GM23338 (cell line): ENCODE measurements around the gene FAM9C. TPM values are rescaled to one million over a fixed set of nuclear protein-coding genes. Genes with fewer than 3 reads are reported as not detected.

Experiments used
- ATAC-seq: fragments of 200-7000 bp; cut with Tn5 transposase; 3 replicates; pipeline ENCODE4 v1.9.1; 2020
- DNase-seq: peaks from one replicate; pipeline ENCODE4 v3.0.0-alpha.2; 2015; ENCODE audit warnings: low spot score
- H2AFZ ChIP-seq: fragments of 200-600 bp; sonication (generic); 2 replicates; pipeline ENCODE4 v1.8.0; 2016; ENCODE audit warnings: antibody characterized with exemption, mild to moderate bottlenecking, moderate library complexity
- H3F3A ChIP-seq: fragments of 200-600 bp; sonication (generic); replicated peaks from 2 replicates; pipeline ENCODE4 v1.8.0; 2017; ENCODE audit warnings: antibody characterized with exemption, mixed run types, low read depth
- H3K27ac ChIP-seq: fragments of 200-600 bp; sonication (generic); 2 replicates; pipeline ENCODE4 v1.6.1; 2016; ENCODE audit warnings: low read depth
- H3K27me3 ChIP-seq: fragments of 200-600 bp; sonication (generic); 2 replicates; pipeline ENCODE4 v1.8.0; 2016; ENCODE audit warnings: mild to moderate bottlenecking, mixed run types, moderate library complexity; ENCODE audit not compliant: insufficient read depth
- H3K36me3 ChIP-seq: fragments of 200-600 bp; sonication (generic); 2 replicates; pipeline ENCODE4 v1.8.0; 2016; ENCODE audit warnings: mild to moderate bottlenecking; ENCODE audit not compliant: insufficient read depth
- H3K4me1 ChIP-seq: fragments of 200-600 bp; sonication (generic); 2 replicates; pipeline ENCODE4 v1.8.0; 2016; ENCODE audit warnings: mild to moderate bottlenecking, moderate library complexity; ENCODE audit not compliant: insufficient read depth
- H3K4me2 ChIP-seq: fragments of 200-600 bp; sonication (generic); 2 replicates; pipeline ENCODE4 v1.7.1; 2017; ENCODE audit warnings: mixed run types
- H3K4me3 ChIP-seq: fragments of 200-600 bp; sonication (generic); 2 replicates; pipeline ENCODE4 v1.6.1; 2016; ENCODE audit warnings: mixed run types
- H3K79me2 ChIP-seq: fragments of 200-600 bp; sonication (generic); replicated peaks from 2 replicates; pipeline ENCODE4 v1.8.0; 2017; ENCODE audit warnings: mild to moderate bottlenecking; ENCODE audit not compliant: insufficient read depth
- H3K9me2 ChIP-seq: fragments of 200-600 bp; sonication (generic); 2 replicates; pipeline ENCODE4 v1.8.0; 2017; ENCODE audit not compliant: insufficient read depth
- H4K20me1 ChIP-seq: fragments of 200-600 bp; sonication (generic); replicated peaks from 2 replicates; pipeline ENCODE4 v1.8.0; 2017; ENCODE audit warnings: mild to moderate bottlenecking; ENCODE audit not compliant: insufficient read depth
- H3K27ac Mint-ChIP-seq: 2 replicates; pipeline ENCODE4 v1.8.0; 2020; ENCODE audit warnings: inconsistent platforms, mild to moderate bottlenecking, moderate library complexity, mixed read lengths
- H3K27me3 Mint-ChIP-seq: 3 replicates; pipeline ENCODE4 v1.8.0; 2022; ENCODE audit warnings: low read depth, mild to moderate bottlenecking, moderate library complexity, mixed read lengths, inconsistent platforms; ENCODE audit not compliant: insufficient read depth, poor library complexity
- H3K36me3 Mint-ChIP-seq: 3 replicates; pipeline ENCODE4 v1.8.0; 2021; ENCODE audit warnings: low read depth, mild to moderate bottlenecking, inconsistent platforms, moderate library complexity, mixed read lengths
- H3K4me1 Mint-ChIP-seq: 3 replicates; pipeline ENCODE4 v1.8.0; 2020; ENCODE audit warnings: mild to moderate bottlenecking, inconsistent platforms, mixed read lengths
- H3K4me3 Mint-ChIP-seq: 3 replicates; pipeline ENCODE4 v1.8.0; 2021; ENCODE audit warnings: moderate library complexity, mild to moderate bottlenecking, inconsistent platforms, mixed read lengths
- H3K9me3 Mint-ChIP-seq: 3 replicates; pipeline ENCODE4 v1.8.0; 2020; ENCODE audit warnings: moderate library complexity, mild to moderate bottlenecking, inconsistent platforms, mixed read lengths
- JUNB ChIP-seq: IDR thresholded peaks from one replicate; pipeline ENCODE4 v1.6.1; 2016; ENCODE audit warnings: antibody characterized with exemption; ENCODE audit not compliant: unreplicated experiment
- NANOG ChIP-seq: IDR thresholded peaks from 2 replicates; pipeline ENCODE4 v1.6.1; 2016; ENCODE audit warnings: antibody characterized with exemption, borderline replicate concordance
- STAT1 ChIP-seq: IDR thresholded peaks from one replicate; pipeline ENCODE4 v1.6.1; 2016; ENCODE audit warnings: antibody characterized with exemption; ENCODE audit not compliant: unreplicated experiment
- ZNF114 ChIP-seq: fragments of 250-450 bp; sonication (Bioruptor Pico); IDR thresholded peaks from 2 replicates; pipeline ENCODE4 v1.5.0; 2020; ENCODE audit warnings: mild to moderate bottlenecking, moderate library complexity
- ZNF331 ChIP-seq: fragments of 250-450 bp; sonication (Bioruptor Pico); IDR thresholded peaks from 2 replicates; pipeline ENCODE4 v1.5.0; 2020; ENCODE audit warnings: low read depth, mild to moderate bottlenecking, moderate library complexity
- ZNF462 ChIP-seq: fragments of 250-450 bp; sonication (Bioruptor Pico); IDR thresholded peaks from 2 replicates; pipeline ENCODE4 v1.5.0; 2020; ENCODE audit warnings: mild to moderate bottlenecking, moderate library complexity
- long read RNA-seq: library from polyadenylated mRNA; unstranded; transcript quantifications from one replicate; pipeline ENCODE4 v2.0.0, GENCODE V29; 2020; ENCODE audit not compliant: unreplicated experiment
- polyA plus RNA-seq: library from polyadenylated mRNA; unstranded; fragments of >200 nt; fragmentation: Nextera tagmentation; extraction: Ambion mirVana; gene quantifications from 2 replicates; pipeline ENCODE4 v1.2.1, GENCODE V29; 2016
- total RNA-seq: library from RNA; depleted of rRNA; stranded (reverse); fragments of >200 nt; shearing (Covaris generic); gene quantifications from 2 replicates; pipeline ENCODE4 v1.2.3, GENCODE V29; 2014; rRNA removed
- TF ChIP-seq, protein P1 (sequence below): IDR thresholded peaks from one replicate; pipeline ENCODE4 v1.6.1; 2018; ENCODE audit warnings: antibody characterized with exemption; ENCODE audit not compliant: unreplicated experiment
- TF ChIP-seq, protein P2 (sequence below), 2 experiments: fragments of 200-600 bp in 1 of 2; sonication (generic) in 1 of 2; conservative IDR thresholded peaks; 2 replicates each; pipeline versions ENCODE4 v1.5.1 to v1.6.1; 2016 to 2017; ENCODE audit warnings: antibody characterized with exemption in 2 of 2, low read depth in 2 of 2, mild to moderate bottlenecking in 2 of 2, moderate library complexity in 1 of 2

Gene FAM9C
- not detected in 2 replicates for total RNA-seq
- polyA plus RNA-seq: 0.08 and 0.19 TPM in 2 replicates
- long read RNA-seq: 0 reads

- no peaks in the 10 kb centered on the region for H3K27me3 Mint-ChIP-seq
- H3K9me2 ChIP-seq: no peaks in the 10 kb centered on the region
- H2AFZ ChIP-seq: no peak within 1 kb of the TSS
- no peaks in the 10 kb centered on the region for H3K36me3 Mint-ChIP-seq
- no peaks in the 10 kb centered on the region for H3K36me3 ChIP-seq
- H3K27ac ChIP-seq: no peak within 1 kb of the TSS
- H3K4me3 ChIP-seq: no peak within 1 kb of the TSS
- no peak for TF ChIP-seq ZNF114 (CRISPR knock-in tag)
- TF ChIP-seq ZNF331: no peak
- no peak for TF ChIP-seq NANOG
- TF ChIP-seq STAT1: no peak
- no peak for TF ChIP-seq JUNB
- TF ChIP-seq, protein P1, sequence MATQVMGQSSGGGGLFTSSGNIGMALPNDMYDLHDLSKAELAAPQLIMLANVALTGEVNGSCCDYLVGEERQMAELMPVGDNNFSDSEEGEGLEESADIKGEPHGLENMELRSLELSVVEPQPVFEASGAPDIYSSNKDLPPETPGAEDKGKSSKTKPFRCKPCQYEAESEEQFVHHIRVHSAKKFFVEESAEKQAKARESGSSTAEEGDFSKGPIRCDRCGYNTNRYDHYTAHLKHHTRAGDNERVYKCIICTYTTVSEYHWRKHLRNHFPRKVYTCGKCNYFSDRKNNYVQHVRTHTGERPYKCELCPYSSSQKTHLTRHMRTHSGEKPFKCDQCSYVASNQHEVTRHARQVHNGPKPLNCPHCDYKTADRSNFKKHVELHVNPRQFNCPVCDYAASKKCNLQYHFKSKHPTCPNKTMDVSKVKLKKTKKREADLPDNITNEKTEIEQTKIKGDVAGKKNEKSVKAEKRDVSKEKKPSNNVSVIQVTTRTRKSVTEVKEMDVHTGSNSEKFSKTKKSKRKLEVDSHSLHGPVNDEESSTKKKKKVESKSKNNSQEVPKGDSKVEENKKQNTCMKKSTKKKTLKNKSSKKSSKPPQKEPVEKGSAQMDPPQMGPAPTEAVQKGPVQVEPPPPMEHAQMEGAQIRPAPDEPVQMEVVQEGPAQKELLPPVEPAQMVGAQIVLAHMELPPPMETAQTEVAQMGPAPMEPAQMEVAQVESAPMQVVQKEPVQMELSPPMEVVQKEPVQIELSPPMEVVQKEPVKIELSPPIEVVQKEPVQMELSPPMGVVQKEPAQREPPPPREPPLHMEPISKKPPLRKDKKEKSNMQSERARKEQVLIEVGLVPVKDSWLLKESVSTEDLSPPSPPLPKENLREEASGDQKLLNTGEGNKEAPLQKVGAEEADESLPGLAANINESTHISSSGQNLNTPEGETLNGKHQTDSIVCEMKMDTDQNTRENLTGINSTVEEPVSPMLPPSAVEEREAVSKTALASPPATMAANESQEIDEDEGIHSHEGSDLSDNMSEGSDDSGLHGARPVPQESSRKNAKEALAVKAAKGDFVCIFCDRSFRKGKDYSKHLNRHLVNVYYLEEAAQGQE: no peak
- TF ChIP-seq, protein P2, sequence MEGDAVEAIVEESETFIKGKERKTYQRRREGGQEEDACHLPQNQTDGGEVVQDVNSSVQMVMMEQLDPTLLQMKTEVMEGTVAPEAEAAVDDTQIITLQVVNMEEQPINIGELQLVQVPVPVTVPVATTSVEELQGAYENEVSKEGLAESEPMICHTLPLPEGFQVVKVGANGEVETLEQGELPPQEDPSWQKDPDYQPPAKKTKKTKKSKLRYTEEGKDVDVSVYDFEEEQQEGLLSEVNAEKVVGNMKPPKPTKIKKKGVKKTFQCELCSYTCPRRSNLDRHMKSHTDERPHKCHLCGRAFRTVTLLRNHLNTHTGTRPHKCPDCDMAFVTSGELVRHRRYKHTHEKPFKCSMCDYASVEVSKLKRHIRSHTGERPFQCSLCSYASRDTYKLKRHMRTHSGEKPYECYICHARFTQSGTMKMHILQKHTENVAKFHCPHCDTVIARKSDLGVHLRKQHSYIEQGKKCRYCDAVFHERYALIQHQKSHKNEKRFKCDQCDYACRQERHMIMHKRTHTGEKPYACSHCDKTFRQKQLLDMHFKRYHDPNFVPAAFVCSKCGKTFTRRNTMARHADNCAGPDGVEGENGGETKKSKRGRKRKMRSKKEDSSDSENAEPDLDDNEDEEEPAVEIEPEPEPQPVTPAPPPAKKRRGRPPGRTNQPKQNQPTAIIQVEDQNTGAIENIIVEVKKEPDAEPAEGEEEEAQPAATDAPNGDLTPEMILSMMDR (conservative IDR thresholded peaks at IDR 0.05; ENCODE audit: low read depth in 2 of 2): no peak
- TF ChIP-seq ZNF462 (CRISPR knock-in tag): no peak
- no peaks in the 10 kb centered on the region for H4K20me1 ChIP-seq
- no peaks in the 10 kb centered on the region for H3K79me2 ChIP-seq
- H3K27ac Mint-ChIP-seq: no peak within 1 kb of the TSS
- no peaks in the 10 kb centered on the region for H3F3A ChIP-seq
- ATAC-seq: no peak
- peaks cover under 1% of the 10 kb centered on the region; the same call in 1 of the 3 replicates for H3K4me1 Mint-ChIP-seq
- DNase-seq: no peak
- H3K9me3 Mint-ChIP-seq: no peaks in the 10 kb centered on the region
- 0 out of 2 replicates have a peak, but pooled peaks cover 5% of the 10 kb centered on the region for H3K4me1 ChIP-seq
- H3K27me3 ChIP-seq: no peaks in the 10 kb centered on the region
- no peak within 1 kb of the TSS for H3K4me2 ChIP-seq
- no peak within 1 kb of the TSS for H3K4me3 Mint-ChIP-seq
These were observed at the start of gene FAM9C for GRCh38 chrX:13044441-13044840. Gene FAM9C, minus strand, starts transcription at chrX:13044620. Its CDS starts 831 bp downstream, at chrX:13043789.
